PC-9 (cell line): Measurements from ENCODE around the gene AP1B1.

Experiments
- EZH2 ChIP-seq: fragments of 200-600 bp; sonication (generic); IDR thresholded peaks from 2 replicates; pipeline ENCODE4 v1.8.0; 2017; ENCODE audit warnings: antibody characterized with exemption, low read depth
- TF ChIP-seq, protein P1 (sequence below): fragments of 200-600 bp; sonication (generic); conservative IDR thresholded peaks from 2 replicates; pipeline ENCODE4 v1.6.1; 2017; ENCODE audit warnings: mixed run types, antibody characterized with exemption, mild to moderate bottlenecking, moderate library complexity

DNA sequence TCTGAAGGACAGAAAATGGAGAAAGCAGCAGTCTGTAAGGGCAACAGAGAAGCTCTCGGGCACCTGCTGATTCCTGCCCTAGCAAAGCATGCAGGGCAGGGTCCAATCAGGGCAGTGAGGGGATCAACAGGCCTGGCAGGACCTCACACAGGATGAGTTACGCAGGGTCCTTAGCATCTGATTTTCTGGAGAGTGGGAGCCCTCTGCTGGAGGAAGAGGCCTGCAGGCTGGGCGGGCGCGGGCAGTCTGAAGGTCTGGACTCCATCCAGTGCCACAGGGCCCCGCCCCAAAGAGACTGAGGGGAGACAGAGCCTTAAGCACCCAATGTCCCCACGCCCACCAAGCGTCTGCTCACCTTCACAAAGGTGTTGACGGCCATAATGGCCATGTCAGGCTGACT, 28.9 kb downstream of the AP1B1 start:
- TF ChIP-seq, protein P1, sequence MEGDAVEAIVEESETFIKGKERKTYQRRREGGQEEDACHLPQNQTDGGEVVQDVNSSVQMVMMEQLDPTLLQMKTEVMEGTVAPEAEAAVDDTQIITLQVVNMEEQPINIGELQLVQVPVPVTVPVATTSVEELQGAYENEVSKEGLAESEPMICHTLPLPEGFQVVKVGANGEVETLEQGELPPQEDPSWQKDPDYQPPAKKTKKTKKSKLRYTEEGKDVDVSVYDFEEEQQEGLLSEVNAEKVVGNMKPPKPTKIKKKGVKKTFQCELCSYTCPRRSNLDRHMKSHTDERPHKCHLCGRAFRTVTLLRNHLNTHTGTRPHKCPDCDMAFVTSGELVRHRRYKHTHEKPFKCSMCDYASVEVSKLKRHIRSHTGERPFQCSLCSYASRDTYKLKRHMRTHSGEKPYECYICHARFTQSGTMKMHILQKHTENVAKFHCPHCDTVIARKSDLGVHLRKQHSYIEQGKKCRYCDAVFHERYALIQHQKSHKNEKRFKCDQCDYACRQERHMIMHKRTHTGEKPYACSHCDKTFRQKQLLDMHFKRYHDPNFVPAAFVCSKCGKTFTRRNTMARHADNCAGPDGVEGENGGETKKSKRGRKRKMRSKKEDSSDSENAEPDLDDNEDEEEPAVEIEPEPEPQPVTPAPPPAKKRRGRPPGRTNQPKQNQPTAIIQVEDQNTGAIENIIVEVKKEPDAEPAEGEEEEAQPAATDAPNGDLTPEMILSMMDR = peak; percentile 55
- no peak for TF ChIP-seq EZH2
